Activated CD4-positive, alpha-beta T cell treated with anti-CD3 and anti-CD28 coated beads, Interleukin-2, amount 10 ng/mL, durations not matched to agents 7 days and 5 days (primary cell): Measurements from ENCODE around the gene ZNF652. TPM values are rescaled to one million over a fixed set of nuclear protein-coding genes. Genes with fewer than 3 reads are reported as not detected.

Experiments
- CTCF ChIA-PET: fragments of 350-600 bp; sonication (Branson Sonifier 250); formaldehyde crosslinking; loops from one replicate; lab custom pipeline; 2021; ENCODE audit warnings: antibody characterized with exemption; lab: Charles Lee
- POLR2A ChIA-PET: fragments of 350-600 bp; sonication (Branson Sonifier 250); formaldehyde crosslinking; loops from one replicate; lab custom pipeline; 2021; ENCODE audit warnings: antibody characterized with exemption; lab: Charles Lee
- DNase-seq: peaks from one replicate; pipeline ENCODE4 v3.0.0-alpha.2; 2020
- H3K27ac Mint-ChIP-seq: one replicate; pipeline ENCODE4 v1.8.0; 2021; ENCODE audit warnings: mild to moderate bottlenecking, moderate library complexity, mixed read lengths
- H3K27me3 Mint-ChIP-seq: one replicate; pipeline ENCODE4 v1.8.0; 2021; ENCODE audit warnings: mixed read lengths
- H3K36me3 Mint-ChIP-seq: one replicate; pipeline ENCODE4 v1.8.0; 2021; ENCODE audit warnings: low read depth, mixed read lengths
- H3K4me1 Mint-ChIP-seq: one replicate; pipeline ENCODE4 v1.8.0; 2021; ENCODE audit warnings: mixed read lengths
- H3K4me3 Mint-ChIP-seq: one replicate; pipeline ENCODE4 v1.8.0; 2021; ENCODE audit warnings: mild to moderate bottlenecking, moderate library complexity, mixed read lengths
- H3K9me3 Mint-ChIP-seq: one replicate; pipeline ENCODE4 v1.8.0; 2021; ENCODE audit warnings: mixed read lengths
- microRNA-seq: library from miRNA; unstranded; fragments of <30 nt; microRNA quantifications from one replicate; pipeline ENCODE4 v1.2.0, GENCODE V29; 2021; ENCODE audit warnings: borderline microRNAs expressed, borderline replicate concordance
- total RNA-seq, 2 experiments: library from RNA; stranded (reverse); gene quantifications; one replicate each; pipeline ENCODE4 v1.2.3, GENCODE V29; 2021

The ZNF652 gene
- total RNA-seq, 2 experiments from 2014 or later = 32.1 to 36.2 TPM

GRCh38 chr17:49247944-49248343 lies 114.1 kb downstream of the ZNF652 start:
- Mint-ChIP-seq H3K27me3 (peaks cover 10% of the 10 kb centered on the region), H3K36me3 (no peaks in the 10 kb centered on the region), H3K9me3 (no peaks in the 10 kb centered on the region), H3K27ac (no peak overlapping the region), H3K4me3 (no peak overlapping the region), H3K4me1 (no peaks in the 10 kb centered on the region)
- ChIA-PET CTCF (no interaction called here), POLR2A (no interaction called here)
- no peak for DNase-seq

- CTCF ChIA-PET = no interaction called here
- H3K9me3 Mint-ChIP-seq = no peaks in the 10 kb centered on the region
Observed at GRCh38 chr17:49244839-49245238, 117.2 kb downstream of the ZNF652 start.

More at GRCh38 chr17:49244839-49245238, 117.2 kb downstream of the ZNF652 start:
- H3K27me3 Mint-ChIP-seq = peaks cover 7% of the 10 kb centered on the region
- H3K4me3 Mint-ChIP-seq = no peak overlapping the region
- POLR2A ChIA-PET = no interaction called here
- no peak for DNase-seq
- H3K27ac Mint-ChIP-seq = no peak overlapping the region
- no peaks in the 10 kb centered on the region for H3K36me3 Mint-ChIP-seq
- H3K4me1 Mint-ChIP-seq = no peaks in the 10 kb centered on the region

Small RNA genes lying within 50 kb of the gene (microRNA-seq; reads per million reads assigned to microRNA genes)
- not detected for gene MIR6129

Other genes starting within 250 kb of the ZNF652 start
- gene B4GALNT2, start 229.5 kb downstream of the ZNF652 start, total RNA-seq = not detected
- 10 to 100 TPM; 15.0 to 15.9 TPM for gene GNGT2, start 151.7 kb downstream of the ZNF652 start, total RNA-seq
- 10 to 100 TPM; 58.4 to 59.4 TPM for gene ABI3, start 151.5 kb downstream of the ZNF652 start, total RNA-seq
- not detected for gene PHOSPHO1, start 131.5 kb downstream of the ZNF652 start, total RNA-seq
- 100 to 1,000 TPM; 132 to 153 TPM for gene PHB1, start 52.6 kb upstream of the ZNF652 start, total RNA-seq
- gene NGFR, start 133.0 kb upstream of the ZNF652 start, total RNA-seq = under 1 TPM in 1 of 2 experiments, not detected in 1; 0.07 TPM
- not detected for gene NXPH3, start 213.6 kb upstream of the ZNF652 start, total RNA-seq